HG03432 (cell line): ENCODE results near the gene COL24A1.
"Not testable (repeated sequence)": the region's sequence is repeated elsewhere in the genome, so short reads cannot be mapped to it uniquely, and the experiment has no call there.

Experiments
- ATAC-seq: cut with Tn5 transposase; IDR thresholded peaks from one replicate; pipeline ENCODE4 v1.9.1; 2021; ENCODE audit warnings: mild to moderate bottlenecking, moderate library complexity; ENCODE audit not compliant: unreplicated experiment

The COL24A1 gene

DNA sequence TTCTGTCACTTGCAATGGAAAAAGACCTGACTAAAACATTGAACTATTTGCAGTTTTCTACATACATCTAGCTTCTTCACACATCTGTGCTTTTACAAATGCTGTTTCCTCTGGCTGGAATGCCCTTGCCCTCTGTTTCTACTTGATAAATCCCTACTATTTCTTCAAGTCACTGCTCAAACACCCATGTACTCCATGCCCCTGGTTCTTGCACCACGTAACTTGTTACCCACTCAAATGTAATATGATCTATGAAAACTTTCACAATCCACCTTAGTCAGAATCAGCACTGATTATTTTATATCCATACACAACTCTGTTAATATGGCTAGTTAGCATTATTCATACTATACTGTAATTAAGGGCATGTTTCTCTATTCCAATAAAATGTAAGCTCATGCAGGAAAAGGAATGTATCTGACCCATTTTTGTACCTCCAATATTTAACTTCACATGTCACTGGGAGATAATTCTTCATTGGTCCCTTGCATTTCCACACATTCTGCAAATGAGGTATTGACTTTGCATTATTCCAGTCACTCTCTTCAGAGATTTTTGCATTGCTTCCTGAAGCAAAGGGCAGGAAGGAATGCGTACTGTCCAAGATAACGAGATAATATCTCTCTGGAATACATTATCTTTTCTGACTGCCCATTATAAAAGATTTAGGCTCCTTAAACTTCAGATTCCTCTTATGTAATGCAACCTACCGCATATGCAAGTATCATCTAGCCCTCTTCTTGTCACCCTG is 158.3 kb downstream of the COL24A1 start:
- ATAC-seq: no peak

GRCh38 chr1:85992791-85993190 is 163.8 kb downstream of the COL24A1 start:
- peak; percentile 67 for ATAC-seq

DNA sequence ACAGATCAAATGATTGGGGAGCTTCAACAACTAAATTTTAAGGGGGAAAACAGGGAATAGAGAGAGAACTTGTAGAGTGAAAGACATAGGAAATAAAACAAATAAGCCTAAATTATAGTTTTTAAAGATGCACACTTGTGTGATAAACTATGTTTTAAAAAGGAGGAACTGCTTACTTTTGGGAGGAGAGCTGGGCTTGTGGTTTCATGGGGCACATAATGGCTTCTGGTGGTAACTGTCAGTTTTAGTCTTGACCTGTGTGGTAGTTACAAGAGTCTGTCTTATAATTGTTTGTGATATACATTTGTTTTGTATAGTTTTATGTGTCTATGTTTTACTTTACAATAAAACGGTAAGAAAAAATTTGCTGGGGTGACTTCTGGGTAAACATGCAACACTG is 165.3 kb downstream of the COL24A1 start:
- peak; percentile 42 for ATAC-seq

- peak; percentile 45 for ATAC-seq
Observed at GRCh38 chr1:85984636-85985035, 171.9 kb downstream of the COL24A1 start.

DNA sequence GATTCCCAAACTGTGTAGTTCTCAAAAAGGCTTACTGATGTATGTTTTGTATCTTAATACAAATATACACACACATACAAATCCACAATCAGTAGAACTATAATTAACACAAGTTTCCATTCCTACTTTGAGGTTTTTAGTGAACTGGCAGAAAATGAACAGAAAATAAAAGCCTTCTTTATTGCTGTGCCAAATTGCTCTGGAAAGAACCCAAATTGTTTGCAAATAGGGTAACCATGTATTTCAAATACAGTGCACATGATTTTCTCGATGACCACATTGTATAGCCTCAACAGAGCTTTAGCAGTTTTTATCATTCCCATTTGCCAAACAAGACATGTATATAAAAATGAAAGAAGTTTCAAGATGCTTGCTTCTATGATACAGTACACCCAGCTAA is 173.3 kb downstream of the COL24A1 start:
- ATAC-seq: no peak

DNA sequence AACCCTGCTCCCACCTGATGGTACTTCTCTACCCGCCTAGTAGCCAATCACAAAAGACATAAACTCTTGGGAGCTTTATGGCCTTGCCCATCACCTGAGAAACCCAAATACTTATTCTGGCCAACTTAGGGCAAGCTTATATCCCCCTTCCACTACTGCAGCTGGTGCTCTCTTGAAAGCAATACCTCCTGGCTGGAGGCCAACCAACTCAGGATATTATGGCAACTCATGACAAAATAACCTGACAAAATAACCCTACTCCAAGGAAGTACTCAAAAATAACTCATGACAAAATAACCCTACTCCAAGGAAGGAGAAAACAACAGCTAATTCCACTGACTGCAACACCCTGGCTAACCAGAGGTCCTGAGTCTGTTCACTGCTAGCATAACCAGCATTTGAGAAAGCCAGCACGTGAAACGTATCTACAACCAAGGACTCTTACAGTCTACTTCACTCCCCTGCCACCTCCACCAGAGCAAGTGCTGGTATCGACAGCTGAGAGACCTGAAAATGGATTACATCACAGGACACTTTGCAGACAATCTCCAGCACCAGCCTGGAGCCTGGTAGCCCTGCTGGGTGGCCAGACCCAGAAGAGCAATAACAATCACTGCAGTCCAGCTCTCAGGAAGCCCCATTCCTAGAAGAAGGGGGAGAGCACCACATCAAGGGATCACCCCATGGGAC is 179.9 kb downstream of the COL24A1 start:
- ATAC-seq: no peak

- no peak for ATAC-seq
Observed at GRCh38 chr1:85975912-85976371, 180.6 kb downstream of the COL24A1 start.

GRCh38 chr1:85962457-85962856 is 194.1 kb downstream of the COL24A1 start:
- ATAC-seq: no peak

GRCh38 chr1:85957760-85958159 is 198.8 kb downstream of the COL24A1 start:
- ATAC-seq: no peak

GRCh38 chr1:85955218-85955617 is 201.4 kb downstream of the COL24A1 start:
- ATAC-seq: not testable (repeated sequence)

DNA sequence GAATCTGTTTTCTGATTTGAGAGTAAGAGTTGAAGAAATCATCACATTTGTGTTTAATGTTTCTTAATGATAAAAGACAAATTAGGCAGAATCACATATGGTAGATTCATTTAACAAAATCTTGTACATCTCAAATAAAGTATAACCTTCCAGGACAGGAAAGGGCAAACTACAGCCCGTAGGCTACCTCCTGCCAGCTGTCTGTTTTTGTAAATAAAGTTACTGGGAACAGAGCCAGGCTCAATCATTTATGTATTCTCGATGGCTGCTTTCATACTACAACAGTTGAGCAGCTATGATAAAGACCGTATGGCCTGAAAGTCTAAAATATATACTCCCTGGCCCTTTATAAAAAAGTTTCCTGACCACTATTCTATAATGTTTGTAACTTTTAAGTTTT is 204.1 kb downstream of the COL24A1 start:
- peak; percentile 47 for ATAC-seq

GRCh38 chr1:85947186-85947585 is 209.4 kb downstream of the COL24A1 start:
- no peak for ATAC-seq

DNA sequence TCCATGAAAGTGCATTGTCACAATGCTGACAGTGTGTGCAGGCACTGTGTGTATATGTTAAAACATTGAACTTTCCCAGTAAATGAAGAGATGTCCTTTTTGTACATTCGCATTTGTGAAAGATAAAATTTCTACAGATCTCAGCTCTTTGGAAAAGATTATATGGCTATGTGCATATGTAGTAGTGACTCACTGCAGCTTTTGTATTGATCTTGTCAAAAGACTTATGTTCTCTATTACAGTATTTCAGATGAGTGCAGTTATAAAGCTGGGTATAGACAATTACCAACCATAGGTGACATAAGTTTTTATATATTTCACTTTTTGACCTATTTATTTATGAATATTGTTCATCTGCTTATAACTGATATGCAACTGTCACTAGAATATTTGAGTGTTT is 212.6 kb downstream of the COL24A1 start:
- no peak for ATAC-seq

DNA sequence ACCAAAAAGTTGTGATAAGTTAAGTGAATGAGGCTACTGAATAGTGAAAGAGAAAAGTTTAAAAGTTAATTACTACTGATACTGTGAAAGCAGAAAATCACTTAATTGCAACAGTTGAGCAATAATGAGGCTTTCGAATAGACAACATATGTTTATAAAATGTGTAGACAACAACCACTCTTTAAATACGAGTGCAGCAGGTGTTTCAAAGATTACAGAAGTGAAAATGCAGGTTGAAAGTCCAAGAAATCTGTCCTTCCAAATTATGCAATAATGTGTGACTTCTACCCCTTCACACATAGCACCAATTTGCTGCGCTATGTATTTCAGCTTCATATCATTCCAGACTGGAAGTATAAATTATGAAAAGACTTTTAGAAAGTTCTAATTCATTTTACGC is 213.0 kb downstream of the COL24A1 start:
- no peak for ATAC-seq

DNA sequence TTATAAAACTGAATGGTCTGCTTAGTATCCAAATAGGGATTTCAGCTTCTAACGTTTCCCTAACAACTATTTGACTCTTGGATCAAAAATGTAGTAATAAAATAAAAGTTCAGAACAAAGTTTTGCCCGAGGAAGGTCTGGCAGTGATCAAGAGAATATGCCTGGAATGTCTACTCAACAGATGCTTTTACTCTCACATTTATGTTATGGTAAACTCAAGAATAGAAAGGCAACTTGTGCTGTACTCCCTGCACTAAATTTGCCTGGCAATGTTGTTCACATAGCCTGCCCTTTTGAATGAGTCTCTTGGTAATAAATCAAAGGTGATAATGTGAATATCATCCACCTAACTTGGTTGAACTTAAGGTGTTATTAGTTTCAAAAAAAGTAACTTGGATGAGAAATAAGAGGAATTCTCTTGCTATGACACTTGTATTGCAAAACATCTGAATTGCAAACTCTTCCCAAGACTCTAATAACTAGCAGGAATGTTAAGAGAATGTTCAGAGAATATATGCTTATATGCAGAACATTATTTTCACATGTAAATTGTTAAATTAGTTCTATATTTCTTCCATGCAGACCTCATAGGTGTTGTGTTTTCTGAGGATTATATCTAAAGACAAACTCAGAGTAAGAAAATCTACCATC is 215.8 kb downstream of the COL24A1 start:
- no peak for ATAC-seq

GRCh38 chr1:85938829-85939228 is 217.7 kb downstream of the COL24A1 start:
- no peak for ATAC-seq

- no peak for ATAC-seq
Observed at GRCh38 chr1:85936470-85936869, 220.1 kb downstream of the COL24A1 start.

- no peak for ATAC-seq
Observed at GRCh38 chr1:85936057-85936456, 220.5 kb downstream of the COL24A1 start.

- no peak for ATAC-seq
Observed at GRCh38 chr1:85935234-85935633, 221.3 kb downstream of the COL24A1 start.

DNA sequence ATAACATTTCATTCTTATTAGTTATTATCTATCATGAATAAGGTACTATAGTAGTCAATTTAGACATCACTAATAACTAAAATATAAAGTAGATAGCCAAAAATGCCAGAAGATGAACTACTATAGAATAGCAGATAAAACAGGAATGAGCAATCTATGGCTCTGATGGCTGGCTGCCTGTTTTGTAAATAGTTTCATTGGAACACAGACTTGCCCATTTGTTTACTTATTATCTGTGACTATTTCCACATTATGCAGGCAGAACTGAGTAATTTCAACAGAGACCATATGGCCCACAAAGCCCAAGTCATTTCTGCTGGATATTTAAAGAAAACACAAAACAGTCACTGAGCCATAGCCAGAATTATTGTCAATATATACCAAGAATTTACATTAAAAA is 222.1 kb downstream of the COL24A1 start:
- no peak for ATAC-seq

DNA sequence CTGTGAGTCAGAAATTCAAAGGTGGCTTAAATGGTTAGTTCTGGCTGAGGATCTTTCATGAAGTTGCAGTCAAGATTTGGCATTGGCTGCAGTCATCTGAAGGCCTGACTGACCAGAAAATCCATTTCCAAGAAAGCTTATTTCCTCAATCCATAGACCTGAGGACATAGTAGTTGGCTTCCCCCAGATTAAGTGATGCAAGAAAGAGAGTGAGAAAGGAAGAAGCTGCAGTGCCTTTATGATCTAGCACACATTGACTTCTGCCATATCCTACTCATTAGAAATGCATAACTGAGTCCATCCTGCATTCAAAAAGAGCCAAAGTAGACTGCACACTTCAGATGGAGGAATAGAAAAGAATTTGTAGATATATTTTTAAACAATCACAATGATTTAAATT is 222.6 kb downstream of the COL24A1 start:
- ATAC-seq: no peak

- no peak for ATAC-seq
Observed at GRCh38 chr1:85911742-85912141, 244.8 kb downstream of the COL24A1 start.
